ENCODE measurements around the gene AXIN1.

The AXIN1 gene

GRCh38 chr16:301235-301634, 51.3 kb downstream of the AXIN1 start:
- DNase-seq = no peak

DNA sequence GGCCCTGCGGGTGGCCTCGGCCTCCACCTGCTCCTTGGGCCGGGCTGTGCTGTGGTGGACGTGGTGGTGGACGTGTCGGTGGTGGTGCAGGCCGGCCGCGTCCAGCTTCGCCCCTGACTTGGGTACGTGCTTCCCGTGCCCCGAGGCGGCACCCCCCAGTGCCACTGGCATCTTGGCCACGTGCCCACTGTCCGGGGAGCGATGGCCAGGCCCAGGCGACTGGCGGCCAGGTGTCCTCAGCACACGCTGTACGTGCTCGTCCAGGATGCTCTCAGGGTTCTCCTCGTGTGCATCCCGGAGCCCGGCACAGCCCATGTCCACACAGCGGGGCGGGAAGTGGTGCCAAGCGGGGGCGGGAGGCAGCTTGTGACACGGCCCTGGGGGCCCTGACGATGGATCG, 54.7 kb downstream of the AXIN1 start:
- DNase-seq = no peak

DNA sequence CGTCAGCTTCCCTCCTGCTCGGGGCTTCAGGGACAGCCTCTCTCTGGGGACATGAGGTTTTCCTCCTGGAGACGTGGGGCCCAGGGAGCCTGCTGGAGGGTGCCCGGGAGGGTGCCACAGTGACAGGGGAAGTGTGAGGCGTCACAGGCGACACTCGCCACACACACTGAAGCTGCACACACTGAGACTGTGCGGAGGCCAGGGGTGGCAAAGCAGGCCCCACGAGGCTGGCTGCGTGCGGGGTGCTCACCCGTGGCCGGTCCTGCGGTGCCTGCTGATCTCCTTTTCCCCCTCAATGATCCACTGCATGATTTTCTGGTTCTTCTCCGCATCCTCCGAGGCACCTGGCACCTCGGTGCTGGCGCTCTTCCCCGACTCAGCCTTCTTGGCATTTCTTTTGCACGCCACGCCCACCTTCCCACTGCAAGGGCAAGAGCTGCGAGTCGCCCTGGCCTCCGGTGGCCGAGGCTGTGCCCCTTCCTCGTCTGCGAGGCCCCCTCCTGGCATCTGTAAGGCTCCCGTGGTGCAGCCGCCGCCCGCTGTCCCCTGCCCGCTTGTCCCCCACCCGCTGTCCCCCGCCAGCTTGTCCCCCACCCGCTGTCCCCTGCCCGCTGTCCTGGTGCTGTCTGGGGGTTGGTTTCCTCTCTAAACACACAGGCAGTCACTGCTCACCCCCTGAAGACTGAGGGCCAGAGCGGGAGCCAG, 55.6 kb downstream of the AXIN1 start:
- no peak for DNase-seq

DNA sequence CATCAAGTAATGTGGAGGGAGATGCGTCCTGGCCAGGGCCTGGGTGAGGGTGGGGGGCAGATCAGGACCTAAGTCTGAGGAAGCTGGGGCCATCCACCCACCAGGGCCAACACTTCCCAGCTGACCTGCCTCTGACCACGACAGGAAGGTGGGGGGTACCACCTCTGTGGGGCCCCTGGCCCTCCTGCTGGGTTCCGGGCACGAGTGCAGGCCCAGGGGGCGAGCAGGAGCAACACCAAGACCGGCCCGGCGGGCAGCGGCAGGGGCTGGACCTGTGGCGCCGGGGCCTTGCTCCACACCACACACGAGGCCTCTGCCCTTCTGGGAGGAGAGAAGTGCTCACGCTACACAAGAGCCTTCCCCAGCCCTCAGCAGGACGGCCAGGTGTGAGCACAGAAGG, 56.2 kb downstream of the AXIN1 start:
- DNase-seq = no peak

DNA sequence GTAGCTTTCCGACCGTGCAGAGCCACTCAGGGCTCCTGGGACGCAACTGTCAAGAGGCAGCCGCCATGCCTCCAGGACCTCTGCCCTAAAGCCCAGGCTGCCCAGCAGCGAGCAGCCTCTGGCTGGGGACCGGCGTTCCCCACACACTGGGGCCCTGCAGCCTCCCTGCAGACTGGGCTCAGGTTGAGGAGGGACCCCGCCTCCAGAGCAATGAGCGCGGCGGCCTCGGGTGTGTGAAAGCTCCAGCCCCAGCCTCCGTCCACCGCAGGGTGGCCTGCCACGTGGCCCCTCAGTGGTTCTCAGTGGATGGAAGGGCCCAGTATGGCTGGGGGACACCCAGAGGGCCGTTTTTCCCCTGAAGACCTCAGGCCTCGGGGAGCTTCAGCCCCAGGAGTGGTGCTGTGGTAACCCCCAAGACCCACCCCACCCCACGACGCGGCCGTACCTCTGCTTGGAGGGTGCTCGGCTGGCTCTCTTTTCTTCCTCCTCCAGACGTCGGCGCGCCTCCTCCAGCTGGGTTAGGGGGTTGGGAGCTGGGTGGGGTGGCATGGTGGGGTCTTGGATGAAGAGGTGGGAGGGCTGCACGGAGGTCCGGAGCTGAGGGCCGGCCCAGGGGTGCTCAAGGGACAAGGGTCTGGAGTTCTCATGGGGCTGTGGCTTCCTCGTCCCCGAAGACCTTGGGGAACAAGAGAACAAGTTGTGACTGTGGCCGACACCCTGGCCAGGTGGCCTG, 59.3 kb downstream of the AXIN1 start:
- DNase-seq = no peak

DNA sequence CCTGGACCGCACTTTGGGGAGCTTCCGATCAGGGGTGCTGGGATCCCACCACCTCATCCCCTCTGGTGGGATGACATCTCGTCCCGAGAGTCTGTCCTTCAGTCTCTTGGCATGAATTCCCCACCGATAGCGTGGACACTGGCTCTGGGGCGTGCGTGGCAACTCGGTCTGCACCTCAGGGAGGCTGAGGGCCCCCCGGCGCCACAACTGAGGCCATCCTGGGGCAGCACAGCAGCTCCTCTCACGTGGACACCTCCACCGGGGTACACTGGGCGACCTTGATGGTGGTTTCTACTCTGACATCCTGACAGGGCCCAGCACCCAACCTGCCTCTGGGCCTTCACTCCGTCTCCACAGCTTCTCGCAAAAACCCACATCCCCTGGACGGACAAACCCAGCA, 61.0 kb downstream of the AXIN1 start:
- no peak for DNase-seq

- DNase-seq = no peak
These were observed 61.7 kb downstream of the AXIN1 start for GRCh38 chr16:290681-291405.

DNA sequence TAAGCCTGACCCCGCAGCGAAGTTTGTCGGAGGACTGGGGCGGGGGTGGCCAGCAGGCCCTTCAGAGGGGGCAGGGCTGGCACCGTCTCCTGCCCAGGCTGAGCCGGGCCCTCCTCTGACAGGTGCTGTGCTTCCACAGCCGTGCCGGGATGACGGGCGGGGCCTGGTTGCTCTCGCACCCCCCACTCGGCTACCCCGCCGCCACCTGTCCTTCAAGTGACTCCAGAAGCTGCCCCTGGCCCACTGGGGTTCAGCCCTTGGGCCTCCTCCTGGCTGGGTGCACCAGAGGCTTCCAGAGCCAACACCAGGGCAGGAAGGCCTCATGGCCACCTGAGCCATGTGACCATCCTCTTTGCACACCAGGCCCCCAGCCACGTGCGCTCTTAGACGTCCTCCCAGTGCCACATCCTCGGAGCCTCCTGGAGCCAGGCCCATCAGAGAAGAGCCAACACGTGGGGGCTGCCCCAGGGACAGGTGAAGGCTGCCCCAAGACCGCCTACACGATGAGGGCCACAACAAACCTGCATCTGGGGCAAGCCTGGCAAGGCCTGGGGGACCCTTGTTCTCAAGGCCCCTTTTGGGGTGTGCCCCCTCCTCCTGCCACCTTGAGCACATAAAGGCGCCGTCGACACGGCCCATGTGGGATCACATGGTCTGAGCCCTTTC, 62.4 kb downstream of the AXIN1 start:
- no peak for DNase-seq

GRCh38 chr16:289395-289997, 63.0 kb downstream of the AXIN1 start:
- DNase-seq = no peak

GRCh38 chr16:287981-288920, 64.3 kb downstream of the AXIN1 start:
- DNase-seq = no peak

- DNase-seq = no peak
These were observed 65.2 kb downstream of the AXIN1 start for GRCh38 chr16:287298-287811.

DNA sequence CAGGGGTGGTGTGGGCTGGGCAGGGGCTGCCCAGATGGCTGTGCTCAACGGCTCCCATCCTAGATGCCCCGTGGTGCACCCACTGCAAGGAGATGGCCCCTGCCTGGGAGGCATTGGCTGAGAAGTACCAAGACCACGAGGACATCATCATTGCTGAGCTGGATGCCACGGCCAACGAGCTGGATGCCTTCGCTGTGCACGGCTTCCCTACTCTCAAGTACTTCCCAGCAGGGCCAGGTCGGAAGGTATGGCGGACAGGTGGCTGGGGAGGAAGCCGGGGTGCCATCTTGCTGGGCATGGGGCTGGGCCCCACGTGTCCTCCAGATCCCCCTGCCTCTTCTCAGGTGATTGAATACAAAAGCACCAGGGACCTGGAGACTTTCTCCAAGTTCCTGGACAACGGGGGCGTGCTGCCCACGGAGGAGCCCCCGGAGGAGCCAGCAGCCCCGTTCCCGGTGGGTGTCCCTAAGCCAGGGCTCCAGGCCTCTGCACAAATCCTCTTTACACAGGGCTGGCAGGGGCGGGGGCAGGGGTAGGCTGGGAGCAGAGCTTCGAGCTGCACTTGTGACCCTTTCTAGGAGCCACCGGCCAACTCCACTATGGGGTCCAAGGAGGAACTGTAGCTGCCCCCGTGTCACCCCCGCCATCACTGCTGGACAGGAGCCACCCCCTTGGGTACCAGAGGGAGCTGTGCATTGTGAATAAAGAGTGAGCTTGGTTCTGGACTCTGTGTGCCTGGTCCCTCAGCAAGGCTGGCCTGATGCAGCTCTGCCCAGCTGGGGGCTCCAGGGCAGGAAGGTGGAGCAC, 65.8 kb downstream of the AXIN1 start:
- no peak for DNase-seq

DNA sequence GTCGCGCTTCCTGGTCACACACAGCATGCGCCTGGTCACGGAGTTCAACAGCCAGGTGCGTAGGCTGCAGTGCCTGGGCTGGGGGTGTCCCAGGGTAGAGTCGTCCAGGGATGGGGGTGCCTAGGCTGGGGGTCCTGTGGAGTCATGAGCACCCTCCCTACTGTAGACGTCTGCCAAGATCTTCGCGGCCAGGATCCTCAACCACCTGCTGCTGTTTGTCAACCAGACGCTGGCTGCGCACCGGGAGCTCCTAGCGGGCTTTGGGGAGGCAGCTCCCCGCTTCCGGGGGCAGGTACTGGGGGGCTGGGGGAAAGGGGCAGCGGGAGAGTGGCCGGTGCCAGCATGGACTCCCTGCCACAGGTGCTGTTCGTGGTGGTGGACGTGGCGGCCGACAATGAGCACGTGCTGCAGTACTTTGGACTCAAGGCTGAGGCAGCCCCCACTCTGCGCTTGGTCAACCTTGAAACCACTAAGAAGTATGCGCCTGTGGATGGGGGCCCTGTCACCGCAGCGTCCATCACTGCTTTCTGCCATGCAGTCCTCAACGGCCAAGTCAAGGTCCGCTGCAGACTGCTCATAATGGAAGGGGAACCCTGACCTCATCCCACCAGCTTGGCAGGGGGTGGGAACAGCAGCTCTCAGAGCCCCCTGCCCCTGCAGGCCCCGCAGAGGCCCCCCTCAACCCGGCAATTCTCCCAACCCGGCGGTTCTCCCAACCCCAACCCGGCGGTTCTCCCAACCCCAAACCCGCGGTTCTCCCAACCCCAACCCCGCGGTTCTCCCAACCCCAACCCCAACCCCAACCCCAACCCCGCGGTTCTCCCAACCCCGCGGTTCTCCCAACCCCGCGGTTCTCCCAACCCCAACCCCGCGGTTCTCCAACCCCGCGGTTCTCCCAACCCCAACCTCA, 67.1 kb downstream of the AXIN1 start:
- no peak for DNase-seq

DNA sequence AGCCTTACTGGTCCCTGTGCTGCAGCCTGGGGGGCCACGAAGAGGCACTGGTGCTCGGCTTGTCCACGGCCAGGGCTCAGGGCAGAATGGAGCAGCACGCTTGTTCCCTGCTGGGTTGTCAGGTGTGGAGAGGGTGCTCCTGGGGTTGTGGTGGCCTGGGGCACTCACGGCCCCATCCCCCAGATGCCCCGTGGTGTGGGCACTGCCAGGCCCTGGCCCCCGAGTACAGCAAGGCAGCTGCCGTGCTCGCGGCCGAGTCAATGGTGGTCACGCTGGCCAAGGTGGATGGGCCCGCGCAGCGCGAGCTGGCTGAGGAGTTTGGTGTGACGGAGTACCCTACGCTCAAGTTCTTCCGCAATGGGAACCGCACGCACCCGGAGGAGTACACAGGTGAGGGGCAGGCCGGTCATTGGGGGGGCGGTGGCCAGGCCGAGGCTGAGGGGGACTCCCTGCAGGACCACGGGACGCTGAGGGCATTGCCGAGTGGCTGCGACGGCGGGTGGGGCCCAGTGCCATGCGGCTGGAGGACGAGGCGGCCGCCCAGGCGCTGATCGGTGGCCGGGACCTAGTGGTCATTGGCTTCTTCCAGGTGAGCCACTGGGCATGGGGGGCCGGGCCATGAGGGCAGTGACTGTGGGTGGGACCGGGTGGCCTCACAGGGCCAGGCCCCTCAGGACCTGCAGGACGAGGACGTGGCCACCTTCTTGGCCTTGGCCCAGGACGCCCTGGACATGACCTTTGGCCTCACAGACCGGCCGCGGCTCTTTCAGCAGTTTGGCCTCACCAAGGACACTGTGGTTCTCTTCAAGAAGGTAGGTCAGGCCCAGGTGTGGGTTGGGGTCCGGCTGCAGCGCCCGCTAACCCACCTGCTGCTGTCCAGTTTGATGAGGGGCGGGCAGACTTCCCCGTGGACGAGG, 68.1 kb downstream of the AXIN1 start:
- DNase-seq = no peak

DNA sequence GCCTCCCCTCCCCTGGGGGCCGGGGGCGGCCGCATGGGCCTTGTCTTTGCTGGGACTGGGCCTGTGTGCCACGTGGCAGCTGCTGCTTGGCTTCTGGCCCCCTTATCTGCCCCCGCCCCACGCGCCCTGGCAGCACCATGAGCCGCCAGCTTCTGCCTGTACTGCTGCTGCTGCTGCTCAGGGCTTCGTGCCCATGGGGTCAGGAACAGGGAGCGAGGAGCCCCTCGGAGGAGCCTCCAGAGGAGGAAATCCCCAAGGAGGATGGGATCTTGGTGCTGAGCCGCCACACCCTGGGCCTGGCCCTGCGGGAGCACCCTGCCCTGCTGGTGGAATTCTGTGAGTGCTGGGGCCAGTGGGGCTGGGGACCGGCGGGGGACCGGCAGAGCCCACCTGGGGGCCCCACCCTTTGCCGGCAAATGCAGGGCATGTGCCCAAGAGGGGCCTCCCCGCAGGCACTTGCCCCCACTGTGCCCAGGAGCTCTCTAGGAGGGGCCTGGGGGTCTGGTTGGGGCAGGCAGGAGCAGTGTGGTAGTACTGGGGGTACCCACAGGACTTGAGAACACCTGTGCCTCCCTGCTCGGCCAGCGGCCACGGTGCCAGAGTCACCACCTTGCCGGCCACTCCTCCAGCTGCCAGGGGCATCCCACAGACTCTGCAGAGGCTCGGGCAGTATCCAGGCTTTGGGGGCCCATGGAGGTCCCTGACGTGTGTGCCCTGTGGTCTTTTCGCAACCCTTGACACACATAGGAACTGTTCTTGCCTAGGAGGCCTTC, 69.3 kb downstream of the AXIN1 start, which contains the start of gene PDIA2:
PDIA2 (plus strand) TSS at position 132 of the 773 bp plus-strand sequence; CDS start at position 138, 6 bp downstream.
- no peak for DNase-seq

DNA sequence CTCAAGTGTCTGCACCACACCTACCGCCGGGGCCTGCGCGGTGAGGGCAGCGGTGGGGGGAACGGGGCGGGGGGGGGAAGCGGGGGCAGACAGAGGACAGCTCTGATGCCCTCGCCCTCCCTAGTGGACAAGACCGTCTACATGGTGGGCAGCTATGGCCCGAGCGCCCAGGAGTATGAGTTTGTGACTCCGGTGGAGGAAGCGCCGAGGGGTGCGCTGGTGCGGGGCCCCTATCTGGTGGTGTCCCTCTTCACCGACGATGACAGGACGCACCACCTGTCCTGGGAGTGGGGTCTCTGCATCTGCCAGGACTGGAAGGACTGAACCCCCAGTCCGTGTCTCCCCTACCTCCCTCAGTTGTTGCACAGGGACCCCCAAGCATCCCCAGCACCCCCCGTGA, 70.0 kb downstream of the AXIN1 start:
- DNase-seq = no peak

DNA sequence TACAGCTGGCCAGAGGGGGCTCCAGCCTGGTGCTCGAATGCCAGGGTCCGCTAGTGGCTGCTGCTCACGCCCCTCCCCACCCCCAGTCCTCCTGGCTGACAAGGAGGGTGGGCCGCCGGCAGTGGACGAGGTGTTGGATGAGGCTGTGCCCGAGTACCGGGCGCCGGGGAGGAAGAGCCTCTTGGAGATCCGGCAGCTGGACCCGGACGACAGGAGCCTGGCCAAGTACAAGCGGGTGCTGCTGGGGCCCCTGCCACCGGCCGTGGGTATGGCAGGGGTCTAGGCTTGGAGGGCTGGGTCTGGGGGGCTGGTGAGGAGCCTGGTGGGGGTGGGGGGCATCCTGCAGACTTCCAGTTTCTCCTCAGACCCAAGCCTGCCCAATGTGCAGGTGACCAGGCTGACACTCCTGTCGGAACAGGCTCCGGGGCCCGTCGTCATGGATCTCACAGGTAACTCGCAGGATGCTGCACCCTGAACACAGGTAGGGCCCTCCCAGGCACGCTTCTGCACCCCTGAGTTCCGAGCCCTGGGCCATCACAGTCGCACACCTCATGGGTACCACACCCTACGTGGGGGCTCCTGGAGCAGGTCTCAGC, 70.8 kb downstream of the AXIN1 start:
- DNase-seq = no peak
